Measurements from ENCODE around the gene CHRNA3.

The CHRNA3 gene

GRCh38 chr15:78565951-78566774, 54.6 kb downstream of the CHRNA3 start:
- peak overlapping the region; percentile 90 for H3K4me2 ChIP-seq (ENCODE audit: insufficient read depth, low read length)
- peaks cover 31% of the 10 kb centered on the region for H3K4me1 ChIP-seq (ENCODE audit: insufficient read depth, low read length)
- peak; percentile 28 for TF ChIP-seq EZH2 (IDR thresholded peaks at IDR 0.05; ENCODE audit: borderline replicate concordance, low read depth, low read length, severe bottlenecking)
- TF ChIP-seq, protein P1, sequence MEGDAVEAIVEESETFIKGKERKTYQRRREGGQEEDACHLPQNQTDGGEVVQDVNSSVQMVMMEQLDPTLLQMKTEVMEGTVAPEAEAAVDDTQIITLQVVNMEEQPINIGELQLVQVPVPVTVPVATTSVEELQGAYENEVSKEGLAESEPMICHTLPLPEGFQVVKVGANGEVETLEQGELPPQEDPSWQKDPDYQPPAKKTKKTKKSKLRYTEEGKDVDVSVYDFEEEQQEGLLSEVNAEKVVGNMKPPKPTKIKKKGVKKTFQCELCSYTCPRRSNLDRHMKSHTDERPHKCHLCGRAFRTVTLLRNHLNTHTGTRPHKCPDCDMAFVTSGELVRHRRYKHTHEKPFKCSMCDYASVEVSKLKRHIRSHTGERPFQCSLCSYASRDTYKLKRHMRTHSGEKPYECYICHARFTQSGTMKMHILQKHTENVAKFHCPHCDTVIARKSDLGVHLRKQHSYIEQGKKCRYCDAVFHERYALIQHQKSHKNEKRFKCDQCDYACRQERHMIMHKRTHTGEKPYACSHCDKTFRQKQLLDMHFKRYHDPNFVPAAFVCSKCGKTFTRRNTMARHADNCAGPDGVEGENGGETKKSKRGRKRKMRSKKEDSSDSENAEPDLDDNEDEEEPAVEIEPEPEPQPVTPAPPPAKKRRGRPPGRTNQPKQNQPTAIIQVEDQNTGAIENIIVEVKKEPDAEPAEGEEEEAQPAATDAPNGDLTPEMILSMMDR (IDR thresholded peaks at IDR 0.05; ENCODE audit: borderline replicate concordance, extremely low read depth, low read length, poor library complexity, severe bottlenecking) = no peak
- H3K79me2 ChIP-seq (ENCODE audit: insufficient read depth, low read length) = no peaks in the 10 kb centered on the region
- peak overlapping the region; percentile 70 for H3K9ac ChIP-seq (ENCODE audit: low read depth, low read length)
- no peaks in the 10 kb centered on the region for H3K9me3 ChIP-seq (ENCODE audit: insufficient read depth, low read length, severe bottlenecking)
- peaks cover 6% of the 10 kb centered on the region for H3K27me3 ChIP-seq (ENCODE audit: insufficient read depth, low read length, poor library complexity)
- H4K20me1 ChIP-seq (ENCODE audit: insufficient read depth, low read length) = no peaks in the 10 kb centered on the region
- DNase-seq = no peak
- no peaks in the 10 kb centered on the region for H3K36me3 ChIP-seq (ENCODE audit: insufficient read depth, low read length)
- H3K4me3 ChIP-seq (ENCODE audit: low read depth in 1 of 2, low read length in 2 of 2) = peak overlapping the region; percentile 50 to 85; a peak in 3 of 4 replicates
- peak overlapping the region; percentile 40; the same call in 1 of the 2 replicates for H3K27ac ChIP-seq (ENCODE audit: low read length)
- ATAC-seq (ENCODE audit: insufficient read depth, low read depth) = peak; percentile 17
- H2AFZ ChIP-seq (ENCODE audit: low read depth, low read length) = peak overlapping the region; percentile 81

GRCh38 chr15:78565097-78565950, 55.5 kb downstream of the CHRNA3 start, which contains the start of gene CHRNA5:
Gene CHRNA5, plus strand, starts transcription at chr15:78565520. Its CDS starts 200 bp downstream, at chr15:78565720.
- peak within 1 kb of the TSS; percentile 40; the same call in 1 of the 2 replicates for H3K27ac ChIP-seq (ENCODE audit: low read length)
- peak; percentile 85 for DNase-seq
- peak within 1 kb of the TSS; percentile 90 for H3K4me2 ChIP-seq (ENCODE audit: insufficient read depth, low read length)
- no peaks in the 10 kb centered on the region for H3K79me2 ChIP-seq (ENCODE audit: insufficient read depth, low read length)
- H3K9me3 ChIP-seq (ENCODE audit: insufficient read depth, low read length, severe bottlenecking) = no peaks in the 10 kb centered on the region
- H3K4me1 ChIP-seq (ENCODE audit: insufficient read depth, low read length) = peaks cover 31% of the 10 kb centered on the region
- peaks cover 6% of the 10 kb centered on the region for H3K27me3 ChIP-seq (ENCODE audit: insufficient read depth, low read length, poor library complexity)
- ATAC-seq (ENCODE audit: insufficient read depth, low read depth) = peak; percentile 84
- no peaks in the 10 kb centered on the region for H4K20me1 ChIP-seq (ENCODE audit: insufficient read depth, low read length)
- peak within 1 kb of the TSS; percentile 70 for H3K9ac ChIP-seq (ENCODE audit: low read depth, low read length)
- H3K36me3 ChIP-seq (ENCODE audit: insufficient read depth, low read length) = no peaks in the 10 kb centered on the region
- peak within 1 kb of the TSS; percentile 50 to 85; a peak in 3 of 4 replicates for H3K4me3 ChIP-seq (ENCODE audit: low read depth in 1 of 2, low read length in 2 of 2)
- H2AFZ ChIP-seq (ENCODE audit: low read depth, low read length) = peak within 1 kb of the TSS; percentile 81
- TF ChIP-seq, protein P1 (IDR thresholded peaks at IDR 0.05; ENCODE audit: borderline replicate concordance, extremely low read depth, low read length, poor library complexity, severe bottlenecking) = no peak
- TF ChIP-seq EZH2 (IDR thresholded peaks at IDR 0.05; ENCODE audit: borderline replicate concordance, low read depth, low read length, severe bottlenecking) = no peak

DNA sequence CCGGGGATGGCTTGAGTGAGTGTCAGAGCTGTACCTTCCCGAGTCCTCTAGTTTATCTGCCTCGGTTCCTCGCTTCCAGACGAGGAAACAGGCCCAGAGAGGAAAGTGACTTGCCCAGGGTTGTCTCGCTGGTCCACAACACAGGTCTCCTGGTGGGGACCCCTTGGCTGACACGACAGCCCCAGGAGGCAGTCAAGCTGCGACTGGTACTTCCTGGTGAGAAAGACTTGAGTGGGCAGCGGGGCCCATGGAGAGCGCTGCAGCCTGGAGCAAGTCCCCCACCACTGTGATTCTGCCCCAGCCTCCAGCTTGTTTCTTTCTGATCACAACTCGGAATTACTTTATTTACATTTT, 56.1 kb downstream of the CHRNA3 start:
- Histone ChIP-seq H3K27ac (ENCODE audit: low read length) (no peak overlapping the region), H3K27me3 (ENCODE audit: insufficient read depth, low read length, poor library complexity) (peaks cover 6% of the 10 kb centered on the region), H3K36me3 (ENCODE audit: insufficient read depth, low read length) (no peaks in the 10 kb centered on the region), H4K20me1 (ENCODE audit: insufficient read depth, low read length) (no peaks in the 10 kb centered on the region), H2AFZ (ENCODE audit: low read depth, low read length) (peak overlapping the region; percentile 81), H3K4me2 (ENCODE audit: insufficient read depth, low read length) (peak overlapping the region; percentile 90), H3K4me3 (ENCODE audit: low read depth in 1 of 2, low read length in 2 of 2) (peak overlapping the region in 1 of 2 experiments; percentile 85; a peak in 2 of 4 replicates), H3K9ac (ENCODE audit: low read depth, low read length) (peak overlapping the region; percentile 70), H3K4me1 (ENCODE audit: insufficient read depth, low read length) (peaks cover 31% of the 10 kb centered on the region), H3K9me3 (ENCODE audit: insufficient read depth, low read length, severe bottlenecking) (no peaks in the 10 kb centered on the region), H3K79me2 (ENCODE audit: insufficient read depth, low read length) (no peaks in the 10 kb centered on the region)
- TF ChIP-seq, protein P1 (IDR thresholded peaks at IDR 0.05; ENCODE audit: borderline replicate concordance, extremely low read depth, low read length, poor library complexity, severe bottlenecking) = no peak
- no peak for TF ChIP-seq EZH2 (IDR thresholded peaks at IDR 0.05; ENCODE audit: borderline replicate concordance, low read depth, low read length, severe bottlenecking)
- ATAC-seq (ENCODE audit: insufficient read depth, low read depth) (no peak; the same call in 1 of the 3 replicates), DNase-seq (no peak)

All from DND-41 (cell line).